HepG2 (cell line): ENCODE measurements around the gene MIF. TPM values are rescaled to one million over a fixed set of nuclear protein-coding genes. Genes with fewer than 3 reads are reported as not detected.

Experiments used
- ATAC-seq: fragments of 200-7000 bp; cut with Tn5 transposase; 3 replicates; pipeline ENCODE4 v1.9.1; 2020; ENCODE audit warnings: mild to moderate bottlenecking, moderate library complexity
- BruUV-seq: library from RNA; stranded (reverse); fragments of 400-500 nt; replicated peaks from 2 replicates; lab custom pipeline; 2021; lab: Mats Ljungman, UMichigan
- CTCF ChIA-PET: fragments of 300-600 bp; formaldehyde crosslinking; extraction: SDS; loops from one replicate; lab custom pipeline; 2021; ENCODE audit warnings: low total read pairs, inconsistent platforms, low intra/inter-chr PET ratio; lab: Yijun Ruan, JAX
- POLR2A ChIA-PET: fragments of 350-600 bp; sonication (Branson Sonifier 250); formaldehyde crosslinking; loops from one replicate; lab custom pipeline; 2020; ENCODE audit warnings: antibody characterized with exemption, inconsistent platforms; lab: Yijun Ruan, JAX
- DNase-seq: peaks from one replicate; pipeline ENCODE4 v3.0.0-alpha.2; 2015; ENCODE audit warnings: low spot score
- FAIRE-seq: peaks from 3 replicates; lab custom pipeline; 2011; peaks lifted over from hg19 to GRCh38; lab: Jason Lieb, UNC
- H2AFZ ChIP-seq: one replicate; pipeline ENCODE4 v1.6.1; 2011; ENCODE audit warnings: low read length, inconsistent platforms
- H3K27ac ChIP-seq: fragments of 300-600 bp; 3 replicates; pipeline ENCODE4 v1.8.0; 2011; ENCODE audit warnings: mixed run types, mild to moderate bottlenecking, mixed read lengths, low read length, inconsistent platforms; ENCODE audit not compliant: insufficient read depth; ENCODE audit errors: extremely low read length
- H3K27me3 ChIP-seq, 2 experiments: fragments of 200-600 bp in 1 of 2; 2 replicates in 1 of 2; 3 replicates in 1 of 2; pipeline versions ENCODE4 v1.6.0 to v1.8.0; 2011; ENCODE audit warnings: low read length in 2 of 2, mild to moderate bottlenecking in 2 of 2, moderate library complexity in 2 of 2, inconsistent platforms in 1 of 2; ENCODE audit not compliant: insufficient read depth in 2 of 2, control insufficient read depth in 1 of 2
- H3K36me3 ChIP-seq, 2 experiments: fragments of 200-600 bp in 1 of 2; replicated peaks in 1 of 2; 2 replicates in 1 of 2; 3 replicates in 1 of 2; pipeline versions ENCODE4 v1.5.1 to v1.8.0; 2011; ENCODE audit warnings: low read length in 2 of 2, inconsistent platforms in 1 of 2; ENCODE audit not compliant: insufficient read depth in 2 of 2, control insufficient read depth in 1 of 2
- H3K4me1 ChIP-seq: 2 replicates; pipeline ENCODE4 v1.5.1; 2012; ENCODE audit warnings: low read length, inconsistent platforms; ENCODE audit not compliant: insufficient read depth
- H3K4me2 ChIP-seq: 2 replicates; pipeline ENCODE4 v1.6.0; 2011; ENCODE audit warnings: low read depth, low read length, inconsistent platforms
- H3K4me3 ChIP-seq, 3 experiments: fragments of 200-600 bp in 1 of 3; sonication (generic), shearing (Covaris generic) in 1 of 3; replicated peaks in 1 of 3; 2 replicates each; pipeline ENCODE4 v1.5.1; 2011 to 2016; ENCODE audit warnings: low read length in 3 of 3, inconsistent platforms in 2 of 3, low read depth in 2 of 3, mild to moderate bottlenecking in 2 of 3, control low read depth in 1 of 3, mixed read lengths in 1 of 3; ENCODE audit not compliant: insufficient read depth in 1 of 3
- H3K79me2 ChIP-seq: one replicate; pipeline ENCODE4 v1.6.1; 2011; ENCODE audit warnings: low read length, inconsistent platforms; ENCODE audit not compliant: insufficient read depth
- H3K9ac ChIP-seq: 2 replicates; pipeline ENCODE4 v1.6.0; 2011; ENCODE audit warnings: mild to moderate bottlenecking, low read depth, low read length, inconsistent platforms; ENCODE audit not compliant: insufficient read depth
- H3K9me3 ChIP-seq: 2 replicates; pipeline ENCODE4 v1.5.1; 2012; ENCODE audit warnings: mild to moderate bottlenecking, low read length
- H4K20me1 ChIP-seq: 2 replicates; pipeline ENCODE4 v1.6.0; 2011; ENCODE audit warnings: inconsistent platforms, mild to moderate bottlenecking, low read length, moderate library complexity; ENCODE audit not compliant: insufficient read depth
- BORCS8-MEF2B ChIP-seq: sonication (generic); formaldehyde crosslinking; IDR thresholded peaks from 2 replicates; pipeline ENCODE4 v1.8.0; 2022; ENCODE audit warnings: mild to moderate bottlenecking, missing genetic modification reagents
- CENPT ChIP-seq: sonication (generic); formaldehyde crosslinking; IDR thresholded peaks from 2 replicates; pipeline ENCODE4 v1.8.0; 2022; ENCODE audit warnings: low read depth, mild to moderate bottlenecking, moderate library complexity, missing genetic modification reagents
- ESRRA ChIP-seq: sonication (generic); formaldehyde crosslinking; IDR thresholded peaks from 2 replicates; pipeline ENCODE4 v1.5.1; 2020; ENCODE audit warnings: mild to moderate bottlenecking, low read depth, missing genetic modification reagents
- ETV5 ChIP-seq: IDR thresholded peaks from 2 replicates; pipeline ENCODE4 v1.6.1; 2018; ENCODE audit warnings: missing biosample characterization, missing genetic modification reagents, inconsistent platforms, borderline replicate concordance
- FOXC1 ChIP-seq: sonication (generic); formaldehyde crosslinking; IDR thresholded peaks from 2 replicates; pipeline ENCODE4 v1.8.0; 2022; ENCODE audit warnings: mild to moderate bottlenecking, missing genetic modification reagents, borderline replicate concordance
- MED1 ChIP-seq: sonication (generic); formaldehyde crosslinking; IDR thresholded peaks from 2 replicates; pipeline ENCODE4 v1.4.0; 2020; ENCODE audit warnings: missing genetic modification reagents
- MEF2D ChIP-seq: sonication (generic); formaldehyde crosslinking; IDR thresholded peaks from 2 replicates; pipeline ENCODE4 v1.5.1; 2020; ENCODE audit warnings: mild to moderate bottlenecking, missing genetic modification reagents
- PHB2 ChIP-seq: fragments of 450-650 bp; IDR thresholded peaks from 2 replicates; pipeline ENCODE4 v1.6.1; 2018; ENCODE audit not compliant: partially characterized antibody
- SALL1 ChIP-seq: sonication (generic); formaldehyde crosslinking; IDR thresholded peaks from 2 replicates; pipeline ENCODE4 v1.8.0; 2022; ENCODE audit warnings: mild to moderate bottlenecking, missing genetic modification reagents
- ZBTB38 ChIP-seq: sonication (generic); formaldehyde crosslinking; IDR thresholded peaks from 2 replicates; pipeline ENCODE4 v1.5.1; 2020; ENCODE audit warnings: mild to moderate bottlenecking, missing genetic modification reagents
- ZMAT3 ChIP-seq: sonication (generic); formaldehyde crosslinking; conservative IDR thresholded peaks from 2 replicates; pipeline ENCODE4 v1.7.0; 2021; ENCODE audit warnings: missing genetic modification reagents
- ZNF501 ChIP-seq: sonication (generic); formaldehyde crosslinking; IDR thresholded peaks from 2 replicates; pipeline ENCODE4 v1.5.1; 2020; ENCODE audit warnings: mild to moderate bottlenecking, moderate library complexity, missing genetic modification reagents
- ZNF572 ChIP-seq: sonication (generic); formaldehyde crosslinking; IDR thresholded peaks from 2 replicates; pipeline ENCODE4 v1.5.1; 2020; ENCODE audit warnings: mild to moderate bottlenecking, missing genetic modification reagents
- ZNF670 ChIP-seq: sonication (generic); formaldehyde crosslinking; IDR thresholded peaks from 2 replicates; pipeline ENCODE4 v1.8.0; 2022; ENCODE audit warnings: mild to moderate bottlenecking, missing genetic modification reagents, borderline replicate concordance
- ZNF772 ChIP-seq: sonication (generic); formaldehyde crosslinking; IDR thresholded peaks from 2 replicates; pipeline ENCODE4 v1.5.0; 2020; ENCODE audit warnings: mild to moderate bottlenecking, missing genetic modification reagents
- ZUFSP ChIP-seq: sonication (generic); formaldehyde crosslinking; IDR thresholded peaks from 2 replicates; pipeline ENCODE4 v1.9.0; 2021; ENCODE audit warnings: missing genetic modification reagents, mild to moderate bottlenecking, borderline replicate concordance
- WGBS: methylation state at CpG from one replicate; pipeline ENCODE4 v1.1.6; 2017; ENCODE audit warnings: low lambda C conversion rate; 5-methylcytosine and 5-hydroxymethylcytosine counted together
- in situ Hi-C: cut with HindIII; loops from 2 replicates; pipeline ENCODE4 v1.10.0; 2017; ENCODE audit warnings: low pct_unique_long_range_greater_than_20kb; ENCODE audit not compliant: extremely low pct_ligation_motif_present
- intact Hi-C: fragments of 100-400 bp; cut with micrococcal nuclease; formaldehyde crosslinking; loops from one replicate; pipeline ENCODE4 v1.10.0; 2022; ENCODE audit not compliant: unreplicated experiment
- polyA plus RNA-seq, 8 experiments: library from polyadenylated mRNA; depleted of rRNA in 3 of 8; stranded (reverse) in 7 of 8; unstranded in 1 of 8; fragments of >200 nt; fragmentation: Illumina TruSeq in 4 of 8; extraction: Trizol in 4 of 8; gene quantifications; 2 replicates each; pipeline versions ENCODE4 v1.2.1 to v1.2.3, GENCODE V29; 2011 to 2016; ENCODE audit warnings: low read depth in 4 of 8, missing spikeins in 1 of 8, mixed read lengths in 1 of 8; ENCODE audit not compliant: insufficient read depth in 1 of 8
- total RNA-seq, 5 experiments: library from RNA; depleted of rRNA; stranded (reverse); fragments of >200 nt; fragmentation: Illumina TruSeq; extraction: Trizol; gene quantifications; 2 replicates each; pipeline ENCODE4 v1.2.3, GENCODE V29; 2016; ENCODE audit warnings: low read depth in 1 of 5

The MIF gene
- total and polyA plus RNA-seq, 2 of the 13 experiments (the other 11 are each of a cell fraction or from before 2014, with no cell fraction given) = 634 to 675 TPM

GRCh38 chr22:23850136-23850611, 44.0 kb upstream of the MIF start:
- in situ Hi-C loops = no loop called here
- ChIA-PET CTCF (interaction anchor here (1.2 to 3.9 kb wide), 4 partner anchors 82 to 223 kb away, joined by 3 to 34 read pairs (median 4); partner anchors contain the start of gene CHCHD10), POLR2A (interaction anchor here (0.6 to 2.8 kb wide), 8 partner anchors 8 to 100 kb away, joined by 3 to 18 read pairs (median 6); partner anchors contain the start of genes CHCHD10, MIF, SLC2A11 and ZNF70)
- H3K4me3 ChIP-seq = peak overlapping the region in 2 of 3 experiments; percentile 16 to 17; a peak in 2 of 6 replicates
- H3K9me3 ChIP-seq = no peaks in the 10 kb centered on the region
- H3K4me2 ChIP-seq = peak overlapping the region; percentile 69
- H3K27ac ChIP-seq = no peak overlapping the region
- BruUV-seq = no TSS peak
- no peak overlapping the region for H2AFZ ChIP-seq
- FAIRE-seq (no peak), DNase-seq (no peak), ATAC-seq (peak; percentile 19)
- intact Hi-C loops = no loop called here
- H3K4me1 ChIP-seq = peaks cover 57% of the 10 kb centered on the region
- 34% methylated on average over 13 of the region's 16 CpGs for WGBS
- no peaks in the 10 kb centered on the region for H3K79me2 ChIP-seq
- H3K27me3 ChIP-seq = peaks cover 2 to 11% of the 10 kb centered on the region in 2 experiments; a peak in 1 of 5 replicates
- no peaks in the 10 kb centered on the region for H3K36me3 ChIP-seq
- no peak overlapping the region for H3K9ac ChIP-seq
- H4K20me1 ChIP-seq = no peaks in the 10 kb centered on the region
- TF ChIP-seq SALL1 = peak; percentile 67
- no peak for TF ChIP-seq FOXC1
- TF ChIP-seq PHB2 = no peak
- 0 out of 2 replicates have a peak, but pooled peaks have one; percentile 67 for TF ChIP-seq ZBTB38
- 0 out of 2 replicates have a peak, but pooled peaks have one; percentile 1 for TF ChIP-seq ZNF501
- TF ChIP-seq ZNF670 (CRISPR knock-in tag) = no peak
- TF ChIP-seq ZNF772 (CRISPR knock-in tag) = 0 out of 2 replicates have a peak, but pooled peaks have one; percentile 46
- peak; percentile 17; the same call in 1 of the 2 replicates for TF ChIP-seq ETV5 (CRISPR knock-in tag)
- no peak for TF ChIP-seq ZUFSP (CRISPR knock-in tag)
- TF ChIP-seq ZMAT3 = 0 out of 2 replicates have a peak, but pooled peaks have one; percentile 7
- TF ChIP-seq ZNF572 = 0 out of 2 replicates have a peak, but pooled peaks have one; percentile 73
- TF ChIP-seq MED1 (CRISPR knock-in tag) = 0 out of 2 replicates have a peak, but pooled peaks have one; percentile 9
- TF ChIP-seq ESRRA = peak; percentile 79
- TF ChIP-seq MEF2D (CRISPR knock-in tag) = 0 out of 2 replicates have a peak, but pooled peaks have one; percentile 23
- TF ChIP-seq BORCS8-MEF2B = peak; percentile 21; the same call in 1 of the 2 replicates
- 0 out of 2 replicates have a peak, but pooled peaks have one; percentile 51 for TF ChIP-seq CENPT (CRISPR knock-in tag)
